SK-N-MC (cell line): ENCODE data around the gene RPS16.

Experiments
- EZH2 ChIP-seq: fragments of 200-600 bp; sonication (generic); IDR thresholded peaks from one replicate; pipeline ENCODE4 v1.6.1; 2017; ENCODE audit warnings: antibody characterized with exemption
- FOXP2 ChIP-seq: optimal IDR thresholded peaks from 2 replicates; pipeline ENCODE3; 2011; ENCODE audit warnings: mild to moderate bottlenecking, moderate library complexity; ENCODE audit not compliant: insufficient read depth; ENCODE audit errors: extremely low read length, control extremely low read depth
- POLR2AphosphoS5 ChIP-seq: IDR thresholded peaks from 2 replicates; pipeline ENCODE4 v1.6.1; 2012; ENCODE audit warnings: mild to moderate bottlenecking, low read depth, low read length, borderline replicate concordance

DNA sequence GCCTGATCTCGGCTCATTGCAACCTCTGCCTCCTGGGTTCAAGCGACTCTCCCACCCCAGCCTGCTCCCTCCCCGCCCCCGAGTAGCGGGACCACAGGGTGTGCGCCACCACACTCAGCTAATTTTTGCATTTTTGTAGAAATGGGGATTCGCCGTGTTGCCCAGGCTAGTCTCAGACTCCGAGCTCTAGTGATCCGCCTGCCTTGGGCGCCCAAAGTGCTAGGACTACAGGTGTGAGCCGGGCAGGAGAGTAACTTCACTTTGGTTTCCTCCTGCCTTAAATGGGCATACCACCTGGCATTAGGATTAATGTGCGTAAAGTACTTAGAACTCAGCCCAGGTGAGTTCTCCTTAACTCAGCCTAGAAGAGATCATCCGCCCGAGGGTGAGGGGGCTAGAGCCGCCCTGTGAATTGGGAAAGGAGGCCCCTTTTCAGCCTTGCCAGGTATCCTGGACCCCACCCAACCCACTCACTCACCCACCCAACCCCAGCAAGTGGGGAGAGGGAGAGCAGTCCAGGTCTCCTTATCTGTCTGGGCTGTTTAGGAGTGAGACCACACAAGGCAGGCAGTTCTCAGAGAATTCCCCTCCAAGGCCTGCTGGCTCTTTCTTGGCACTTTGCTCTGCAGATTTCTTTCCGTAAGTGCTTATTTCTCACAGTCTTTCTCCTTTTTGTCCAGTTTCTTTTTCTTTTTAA, 30.3 kb downstream of the RPS16 start:
- no peak for TF ChIP-seq POLR2AphosphoS5
- no peak for TF ChIP-seq EZH2
- TF ChIP-seq FOXP2: no peak
